GM12891 (cell line): ENCODE measurements around the gene SLC22A1.
"Not testable (repeated sequence)": the region's sequence is repeated elsewhere in the genome, so short reads cannot be mapped to it uniquely, and the experiment has no call there.

Experiments
- DNase-seq: peaks from one replicate; pipeline ENCODE4 v3.0.0; 2011; ENCODE audit warnings: low spot score; ENCODE audit not compliant: insufficient read length
- FAIRE-seq: peaks from 2 replicates; lab custom pipeline; 2011; peaks lifted over from hg19 to GRCh38; lab: Jason Lieb, UNC
- PAX5 ChIP-seq: IDR thresholded peaks from 2 replicates; pipeline ENCODE4 v1.6.1; 2011; ENCODE audit warnings: low read length, moderate library complexity, mild to moderate bottlenecking; ENCODE audit not compliant: insufficient read depth, severe bottlenecking
- POLR2A ChIP-seq: IDR thresholded peaks from 2 replicates; pipeline ENCODE4 v1.6.1; 2011; ENCODE audit warnings: low read depth, low read length, control low read depth
- POLR2AphosphoS5 ChIP-seq: IDR thresholded peaks from 2 replicates; pipeline ENCODE4 v1.6.1; 2011; ENCODE audit warnings: low read depth, low read length, control low read depth
- POU2F2 ChIP-seq: IDR thresholded peaks from 2 replicates; pipeline ENCODE4 v1.6.1; 2011; ENCODE audit warnings: low read depth, mild to moderate bottlenecking, control low read depth, low read length, moderate library complexity
- SPI1 ChIP-seq: IDR thresholded peaks from 2 replicates; pipeline ENCODE4 v1.6.1; 2011; ENCODE audit warnings: low read depth, low read length, control low read depth
- TAF1 ChIP-seq: IDR thresholded peaks from 2 replicates; pipeline ENCODE4 v1.6.1; 2011; ENCODE audit warnings: low read depth, low read length, control low read depth

Gene SLC22A1

GRCh38 chr6:160130729-160131484 lies 9.3 kb downstream of the SLC22A1 start:
- FAIRE-seq (no peak), DNase-seq (no peak)
- TF ChIP-seq SPI1 (no peak), TAF1 (no peak), POLR2A (no peak), PAX5 (no peak), POU2F2 (no peak), POLR2AphosphoS5 (no peak)

- FAIRE-seq (no peak), DNase-seq (no peak)
- TF ChIP-seq POU2F2 (no peak), TAF1 (no peak), SPI1 (no peak), PAX5 (no peak), POLR2A (no peak), POLR2AphosphoS5 (no peak)
Measured at GRCh38 chr6:160131636-160132296, 10.2 kb downstream of the SLC22A1 start.

- no peak for TF ChIP-seq POU2F2
- no peak for TF ChIP-seq POLR2A
- TF ChIP-seq POLR2AphosphoS5: no peak
- TF ChIP-seq TAF1: no peak
- FAIRE-seq: no peak
- no peak for DNase-seq
Measured at GRCh38 chr6:160132297-160132637, 10.7 kb downstream of the SLC22A1 start.

- peak; percentile 38 for FAIRE-seq
- no peak for DNase-seq
- no peak for TF ChIP-seq PAX5
- no peak for TF ChIP-seq POLR2AphosphoS5
- no peak for TF ChIP-seq POU2F2
- no peak for TF ChIP-seq TAF1
- no peak for TF ChIP-seq POLR2A
- TF ChIP-seq SPI1: no peak
Measured at GRCh38 chr6:160132776-160133338, 11.2 kb downstream of the SLC22A1 start.

DNA sequence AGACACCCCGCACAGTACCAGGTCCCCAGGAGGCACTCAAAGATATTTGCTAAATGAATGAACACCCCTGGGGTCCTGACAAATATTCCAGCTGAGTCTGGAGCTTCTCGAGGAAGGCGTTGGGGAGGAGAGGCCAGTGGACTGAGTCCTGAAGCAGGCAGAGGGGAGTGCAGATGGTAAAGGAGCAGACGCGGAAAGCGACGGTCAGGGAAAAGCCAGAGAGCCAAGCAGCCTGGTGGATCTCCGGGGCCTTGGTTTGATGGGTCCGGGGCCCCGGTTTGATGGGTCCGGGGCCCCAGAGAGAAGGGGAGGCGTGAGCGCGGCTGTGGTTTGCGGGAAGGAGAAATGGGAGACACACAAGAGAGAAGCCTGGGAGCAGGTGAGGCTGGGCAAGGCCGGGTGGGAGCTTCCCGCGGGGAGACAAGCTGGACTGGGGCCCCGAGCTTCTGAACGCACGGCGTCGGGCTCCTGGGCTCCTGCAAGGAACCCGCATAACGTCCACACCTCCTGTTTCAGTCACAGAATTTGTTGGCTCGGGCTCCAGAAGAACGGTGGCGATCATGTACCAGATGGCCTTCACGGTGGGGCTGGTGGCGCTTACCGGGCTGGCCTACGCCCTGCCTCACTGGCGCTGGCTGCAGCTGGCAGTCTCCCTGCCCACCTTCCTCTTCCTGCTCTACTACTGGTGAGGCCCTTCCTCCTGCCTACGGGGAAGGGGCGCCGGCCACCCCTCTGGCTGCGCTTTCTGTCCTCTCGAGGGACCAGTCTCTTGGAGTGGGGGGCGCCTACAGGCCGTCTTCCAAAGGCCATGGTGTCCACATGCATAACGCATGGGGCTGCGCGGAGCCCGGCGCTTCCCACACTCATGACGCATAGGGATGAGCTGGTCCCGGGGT lies 12.1 kb downstream of the SLC22A1 start:
- no peak for TF ChIP-seq SPI1
- no peak for DNase-seq
- FAIRE-seq: no peak

DNA sequence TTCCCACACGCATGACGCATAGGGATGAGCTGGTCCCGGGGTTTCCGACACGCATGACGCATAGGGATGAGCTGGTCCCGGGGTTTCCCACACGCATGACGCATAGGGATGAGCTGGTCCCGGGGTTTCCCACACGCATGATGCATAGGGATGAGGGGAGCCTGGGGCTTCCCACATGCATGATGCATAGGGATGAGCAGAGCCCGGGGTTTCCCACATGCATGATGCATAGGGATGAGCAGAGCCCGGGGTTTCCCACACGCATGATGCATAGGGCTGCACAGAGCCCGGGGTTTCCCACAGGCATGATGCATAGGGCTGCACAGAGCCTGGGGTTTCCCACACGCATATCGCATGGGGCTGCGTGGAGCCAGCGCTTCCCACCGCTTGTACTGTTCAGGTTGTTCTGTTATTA lies 12.7 kb downstream of the SLC22A1 start:
- peak; percentile 55; the same call in 1 of the 2 replicates for TF ChIP-seq POU2F2
- FAIRE-seq, DNase-seq: not testable (repeated sequence)

DNA sequence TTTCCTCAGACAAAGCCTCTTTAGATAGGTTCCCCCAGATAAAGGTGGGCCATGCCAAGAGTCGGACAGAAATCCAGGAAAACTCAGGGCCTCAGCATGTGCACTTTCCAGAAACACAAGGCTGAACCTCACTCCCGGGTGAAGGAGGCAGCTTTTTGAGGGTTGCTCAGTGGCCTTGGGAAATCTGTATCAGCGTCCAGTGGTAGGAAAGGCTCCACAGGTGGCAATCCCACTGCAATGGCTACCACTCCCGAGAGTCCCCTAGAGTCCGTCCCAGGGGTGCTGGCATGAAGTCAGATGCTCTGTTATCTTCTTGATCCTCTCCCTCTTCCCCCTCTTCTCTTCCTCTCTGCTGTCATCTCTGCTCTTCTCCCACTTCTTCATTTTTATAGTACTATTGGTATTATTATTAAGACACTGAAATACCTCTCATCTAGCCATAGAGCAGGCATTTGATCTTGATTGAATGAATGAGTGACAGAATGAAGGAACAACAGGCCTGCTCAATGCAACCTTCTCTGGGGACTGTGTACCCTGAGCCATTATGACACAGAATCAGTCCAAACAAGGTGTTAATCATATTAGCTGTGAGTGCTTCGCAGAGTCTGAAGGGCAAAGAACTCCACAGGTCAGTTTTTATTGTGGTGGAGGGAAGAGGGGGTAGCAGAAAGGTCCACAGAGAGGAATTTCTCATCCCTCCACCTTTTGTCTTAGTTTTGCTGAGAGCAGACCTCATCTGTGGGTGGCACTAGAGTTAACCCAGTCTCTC lies 13.3 kb downstream of the SLC22A1 start:
- DNase-seq: no peak
- FAIRE-seq: no peak
- no peak for TF ChIP-seq POU2F2
- no peak for TF ChIP-seq POLR2A
- no peak for TF ChIP-seq TAF1
- TF ChIP-seq SPI1: no peak
- no peak for TF ChIP-seq PAX5
- TF ChIP-seq POLR2AphosphoS5: no peak

DNA sequence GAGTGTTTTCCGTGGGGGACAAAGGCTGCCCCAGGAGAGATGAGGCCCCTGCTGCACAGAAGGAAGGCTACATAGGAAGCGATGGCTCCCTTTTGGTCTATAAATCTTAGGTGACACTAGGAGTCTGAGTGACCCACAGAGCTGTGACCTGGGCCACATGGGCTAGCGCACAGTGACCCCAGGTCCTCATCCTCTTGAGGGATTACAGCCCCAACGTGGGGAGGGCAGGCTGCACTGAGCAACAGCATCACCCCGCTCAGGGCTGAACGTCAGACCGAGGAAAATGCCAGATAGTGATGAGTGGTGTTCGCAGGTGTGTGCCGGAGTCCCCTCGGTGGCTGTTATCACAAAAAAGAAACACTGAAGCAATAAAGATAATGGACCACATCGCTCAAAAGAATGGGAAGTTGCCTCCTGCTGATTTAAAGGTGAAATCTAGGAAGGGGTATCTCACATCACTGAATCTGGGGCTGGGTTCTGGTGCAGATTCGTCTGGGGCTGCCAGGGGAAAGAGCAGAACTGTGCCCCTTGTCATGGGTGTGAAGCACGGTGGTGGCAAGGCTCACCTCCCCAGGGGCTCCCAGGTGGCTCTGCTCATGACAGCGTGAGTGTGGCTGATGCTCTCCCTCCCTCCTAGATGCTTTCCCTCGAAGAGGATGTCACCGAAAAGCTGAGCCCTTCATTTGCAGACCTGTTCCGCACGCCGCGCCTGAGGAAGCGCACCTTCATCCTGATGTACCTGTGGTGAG lies 14.5 kb downstream of the SLC22A1 start:
- FAIRE-seq: no peak
- DNase-seq: no peak
- TF ChIP-seq PAX5 (no peak), TAF1 (no peak), POLR2AphosphoS5 (no peak), SPI1 (no peak), POLR2A (no peak), POU2F2 (no peak)
